ENCODE data around the gene CACTIN. TPM values are rescaled to one million over a fixed set of nuclear protein-coding genes. Genes with fewer than 3 reads are reported as not detected.
A peak's percentile ranks its signal among the peaks of the same experiment; 100 is the strongest.

The CACTIN gene
- total and polyA plus RNA-seq, 7 donors, result 6.2 to 23.9 (median 20.5) TPM

- peak overlapping the region in 2 of 4 donors; percentile 51 to 86 for H3K27ac ChIP-seq
- intact Hi-C loops (cut with DNase I), result no loop called here
- no peaks in the 10 kb centered on the region for H3K27me3 ChIP-seq
- TF ChIP-seq POLR2A (IDR thresholded peaks at IDR 0.05), result no peak
- TF ChIP-seq CTCF (IDR thresholded peaks at IDR 0.05), result no peak
- TF ChIP-seq POLR2AphosphoS5 (IDR thresholded peaks at IDR 0.05), result no peak
- TF ChIP-seq EP300 (IDR thresholded peaks at IDR 0.05), result no peak
- no peak overlapping the region for H3K4me3 ChIP-seq
- H3K36me3 ChIP-seq, result peaks cover 0 to 33% (median 21%) of the 10 kb centered on the region in 4 donors
- no peak for DNase-seq
- WGBS, 2 donors, result 50 to 58% methylated on average over 21 of the region's 21 CpGs
- peaks cover 0 to 53% (median 43%) of the 10 kb centered on the region in 4 donors for H3K4me1 ChIP-seq
- no peaks in the 10 kb centered on the region for H3K9me3 ChIP-seq
These were observed 17.8 kb downstream of the CACTIN start for GRCh38 chr19:3608750-3609322.

GRCh38 chr19:3608079-3608641, 18.4 kb downstream of the CACTIN start:
- H3K9me3 ChIP-seq, result no peaks in the 10 kb centered on the region
- 49 to 51% methylated on average over 3 of the region's 3 CpGs for WGBS, 2 donors
- TF ChIP-seq POLR2AphosphoS5 (IDR thresholded peaks at IDR 0.05) (no peak), POLR2A (IDR thresholded peaks at IDR 0.05) (no peak), EP300 (IDR thresholded peaks at IDR 0.05) (no peak)
- intact Hi-C loops (cut with DNase I), result no loop called here
- no peaks in the 10 kb centered on the region for H3K27me3 ChIP-seq
- no peak overlapping the region for H3K4me3 ChIP-seq
- peak overlapping the region in 3 of 4 donors; percentile 72 to 86 (median 83) for H3K27ac ChIP-seq
- peaks cover 0 to 46% (median 39%) of the 10 kb centered on the region in 4 donors for H3K4me1 ChIP-seq
- DNase-seq, result no peak
- H3K36me3 ChIP-seq, result peaks cover 0 to 26% (median 21%) of the 10 kb centered on the region in 4 donors

- TF ChIP-seq POLR2AphosphoS5 (IDR thresholded peaks at IDR 0.05) (no peak), CTCF (IDR thresholded peaks at IDR 0.05) (no peak), EP300 (IDR thresholded peaks at IDR 0.05) (no peak), POLR2A (IDR thresholded peaks at IDR 0.05) (no peak)
- no peaks in the 10 kb centered on the region for H3K27me3 ChIP-seq
- peak overlapping the region; percentile 40 to 62 (median 56) for H3K4me3 ChIP-seq
- peaks cover 0 to 19% (median 15%) of the 10 kb centered on the region in 4 donors for H3K36me3 ChIP-seq
- peak overlapping the region; percentile 69 to 86 (median 78) for H3K27ac ChIP-seq
- no peaks in the 10 kb centered on the region for H3K9me3 ChIP-seq
- peaks cover 0 to 45% (median 35%) of the 10 kb centered on the region in 4 donors for H3K4me1 ChIP-seq
- WGBS, 2 donors, result 10 to 34% methylated on average over 22 of the region's 22 CpGs
- intact Hi-C loops (cut with DNase I), result no loop called here
- no peak for DNase-seq
These were observed 19.1 kb downstream of the CACTIN start for GRCh38 chr19:3607303-3608078.

- Histone ChIP-seq H3K4me3 (peak within 1 kb of the TSS; percentile 40 to 62 (median 56)), H3K27ac (peak within 1 kb of the TSS; percentile 69 to 86 (median 78)), H3K4me1 (peaks cover 0 to 45% (median 35%) of the 10 kb centered on the region in 4 donors), H3K36me3 (peaks cover 0 to 12% (median 8%) of the 10 kb centered on the region in 4 donors), H3K9me3 (no peaks in the 10 kb centered on the region), H3K27me3 (no peaks in the 10 kb centered on the region)
- WGBS, 2 donors, result 3 to 4% methylated on average over 46 of the region's 46 CpGs
- peak; percentile 90 for DNase-seq
- TF ChIP-seq POLR2AphosphoS5 (IDR thresholded peaks at IDR 0.05) (peak in 2 of 4 donors; percentile 47 to 52), POLR2A (IDR thresholded peaks at IDR 0.05) (peak in 1 of 2 donors; percentile 15), EP300 (IDR thresholded peaks at IDR 0.05) (no peak), CTCF (IDR thresholded peaks at IDR 0.05) (no peak)
- intact Hi-C loops (cut with DNase I), result no loop called here
These were observed 19.8 kb downstream of the CACTIN start, which contains the start of gene TBXA2R for GRCh38 chr19:3606690-3607289. Gene TBXA2R, minus strand, starts transcription at chr19:3606875. Its CDS starts 6,241 bp downstream, at chr19:3600634.

All from sigmoid colon (tissue), 7 donors.